NCI-H146 (cell line): ENCODE measurements around the gene TOM1L2.
A peak's percentile ranks its signal among the peaks of the same experiment; 100 is the strongest.

Experiments
- DNase-seq: peaks from one replicate; lab custom pipeline; 2025; lab: John Stamatoyannopoulos, UW

The TOM1L2 gene

GRCh38 chr17:17873450-17873991, 98.7 kb downstream of the TOM1L2 start:
- DNase-seq: no peak

GRCh38 chr17:17872547-17873345, 99.5 kb downstream of the TOM1L2 start:
- DNase-seq: no peak

GRCh38 chr17:17871913-17872312, 100.3 kb downstream of the TOM1L2 start:
- DNase-seq: no peak

GRCh38 chr17:17870247-17870646, 102.0 kb downstream of the TOM1L2 start:
- no peak for DNase-seq

- no peak for DNase-seq
These were observed 103.3 kb downstream of the TOM1L2 start for GRCh38 chr17:17868641-17869522.

- no peak for DNase-seq
These were observed 105.3 kb downstream of the TOM1L2 start for GRCh38 chr17:17866897-17867296.

- DNase-seq: no peak
These were observed 105.8 kb downstream of the TOM1L2 start for GRCh38 chr17:17866425-17866824.

GRCh38 chr17:17865035-17865434, 107.2 kb downstream of the TOM1L2 start:
- no peak for DNase-seq

- DNase-seq: no peak
These were observed 111.5 kb downstream of the TOM1L2 start for GRCh38 chr17:17860766-17861107.

GRCh38 chr17:17859909-17860765, 112.1 kb downstream of the TOM1L2 start:
- peak; percentile 50 for DNase-seq

- DNase-seq: no peak
These were observed 114.7 kb downstream of the TOM1L2 start for GRCh38 chr17:17857496-17857895.

- DNase-seq: no peak
These were observed 115.8 kb downstream of the TOM1L2 start for GRCh38 chr17:17856386-17856785.

GRCh38 chr17:17855976-17856375, 116.2 kb downstream of the TOM1L2 start:
- DNase-seq: no peak

- no peak for DNase-seq
These were observed 118.3 kb downstream of the TOM1L2 start for GRCh38 chr17:17853811-17854447.

- no peak for DNase-seq
These were observed 119.3 kb downstream of the TOM1L2 start for GRCh38 chr17:17852930-17853329.

- no peak for DNase-seq
These were observed 120.8 kb downstream of the TOM1L2 start for GRCh38 chr17:17851103-17852002.

- DNase-seq: peak; percentile 57
These were observed 122.3 kb downstream of the TOM1L2 start for GRCh38 chr17:17849845-17850373.

- DNase-seq: peak; percentile 58
These were observed 122.9 kb downstream of the TOM1L2 start for GRCh38 chr17:17849147-17849820.

GRCh38 chr17:17848311-17849082, 123.7 kb downstream of the TOM1L2 start:
- no peak for DNase-seq
